NCI-H510A (cell line): ENCODE measurements around the gene DISP1.

ENCODE experiments used
- DNase-seq: peaks from one replicate; lab custom pipeline; 2025; lab: John Stamatoyannopoulos, UW

DISP1 gene

GRCh38 chr1:222814536-222815439, at the start of gene DISP1:
DISP1 (plus strand) TSS chr1:222815039; CDS start chr1:222942824, 127,785 bp downstream.
- peak; percentile 79 for DNase-seq

DNA sequence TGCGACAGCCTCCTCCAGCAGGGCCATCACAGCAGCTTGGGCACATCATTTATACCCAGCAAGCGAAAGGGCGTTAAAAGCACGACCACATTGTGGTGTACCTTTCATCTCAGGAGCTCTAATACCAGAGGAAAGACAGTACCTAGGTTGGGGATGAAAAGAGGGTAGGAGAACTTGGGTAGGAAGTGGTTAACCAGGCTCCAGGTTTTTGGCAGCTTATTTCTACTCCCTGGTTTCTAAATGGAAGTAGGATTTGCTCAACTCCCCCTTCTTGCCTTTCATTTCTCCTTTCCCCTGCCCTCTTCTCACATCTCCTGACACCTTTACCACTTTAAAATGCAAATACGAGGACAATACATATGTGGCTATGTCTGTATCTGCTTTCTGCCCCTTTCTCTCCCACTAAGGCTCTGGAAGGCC, 47.7 kb upstream of the DISP1 start:
- no peak for DNase-seq

DNA sequence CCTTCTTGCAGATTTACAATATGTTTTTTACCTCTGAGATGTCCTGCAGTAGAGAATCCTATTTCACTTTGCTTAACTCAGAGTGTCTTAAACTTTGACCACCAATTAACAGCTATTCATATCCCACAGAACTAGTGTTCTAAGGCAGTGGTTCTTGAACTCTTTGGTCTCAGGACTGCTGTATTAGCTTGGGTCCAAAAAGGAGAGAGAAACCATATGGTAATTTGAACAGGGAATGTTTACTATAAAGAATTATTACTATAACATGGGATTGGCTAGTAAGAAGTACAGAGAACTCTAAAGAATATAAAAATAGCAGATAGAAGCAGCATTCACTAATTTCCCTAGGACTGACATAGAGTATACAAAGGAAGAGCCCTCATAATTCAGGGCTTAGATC, 46.2 kb upstream of the DISP1 start:
- DNase-seq: no peak

- DNase-seq: no peak
Measured at GRCh38 chr1:222769181-222769580, 45.7 kb upstream of the DISP1 start.

DNA sequence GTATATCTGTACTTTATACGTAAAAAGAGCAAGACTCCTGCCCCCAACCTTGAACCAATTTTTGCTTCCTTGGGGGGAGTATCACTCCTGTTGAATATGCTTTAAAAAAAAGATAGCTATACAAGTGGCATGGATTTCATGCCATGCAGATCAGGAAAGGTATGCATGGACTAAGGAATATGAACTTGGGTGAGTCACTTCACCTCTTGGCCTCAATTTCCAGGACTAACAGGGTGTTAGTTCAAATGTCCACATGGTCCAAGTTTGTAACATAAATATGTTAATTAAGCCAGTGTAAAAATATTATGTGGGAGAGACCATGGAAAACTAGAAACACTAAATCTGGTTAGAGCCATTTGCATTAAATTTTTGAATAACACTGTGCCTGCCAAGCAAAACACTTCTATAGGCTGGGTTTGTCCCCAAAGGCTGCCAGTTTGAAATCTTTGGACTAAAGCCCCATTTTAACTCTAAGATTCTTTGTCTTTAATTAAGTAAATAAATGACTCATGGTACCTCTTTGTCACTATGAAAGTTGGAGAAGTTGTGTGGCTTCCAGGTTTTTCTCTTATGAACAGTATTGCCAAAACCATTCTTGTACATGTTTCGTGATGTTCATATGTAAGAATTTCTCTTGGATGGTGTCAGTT, 44.7 kb upstream of the DISP1 start:
- no peak for DNase-seq

DNA sequence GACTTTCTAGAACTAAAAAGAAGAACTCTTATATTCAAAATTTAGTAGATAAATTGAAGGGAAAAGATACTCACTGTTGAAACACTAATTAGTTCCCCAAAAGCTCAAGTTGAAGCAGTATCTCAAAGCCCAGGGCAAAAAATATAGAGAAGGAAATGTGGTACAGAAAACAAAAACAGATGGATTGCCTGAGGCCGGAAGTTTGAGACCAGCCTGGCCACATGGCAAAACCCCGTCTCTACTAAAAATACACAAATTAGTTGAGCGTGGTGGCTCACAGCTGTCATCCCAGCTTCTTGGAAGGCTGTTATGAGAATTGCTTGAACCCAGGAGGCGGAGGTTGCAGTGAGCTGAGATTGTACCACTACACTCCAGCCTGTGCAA, 41.9 kb upstream of the DISP1 start:
- no peak for DNase-seq

- DNase-seq: no peak
Measured at GRCh38 chr1:222777463-222777862, 37.4 kb upstream of the DISP1 start.

DNA sequence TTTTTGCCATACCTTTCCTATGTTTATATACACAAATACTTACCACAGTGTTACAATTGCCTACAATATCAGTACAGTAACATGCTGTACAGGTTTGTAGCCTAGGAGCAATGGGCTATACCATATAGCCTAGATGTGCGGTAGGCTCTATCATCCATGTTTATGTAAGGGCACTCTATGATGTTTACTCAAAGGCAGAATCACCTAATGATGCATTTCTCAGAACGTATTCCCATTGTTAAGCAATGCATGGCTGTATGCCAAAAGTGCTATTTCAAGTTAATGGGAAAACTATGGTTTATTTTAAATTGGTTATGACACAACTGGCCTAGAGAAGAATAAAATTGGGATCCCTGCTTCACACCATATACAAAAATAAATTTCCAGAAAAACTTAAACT, 36.9 kb upstream of the DISP1 start:
- no peak for DNase-seq

DNA sequence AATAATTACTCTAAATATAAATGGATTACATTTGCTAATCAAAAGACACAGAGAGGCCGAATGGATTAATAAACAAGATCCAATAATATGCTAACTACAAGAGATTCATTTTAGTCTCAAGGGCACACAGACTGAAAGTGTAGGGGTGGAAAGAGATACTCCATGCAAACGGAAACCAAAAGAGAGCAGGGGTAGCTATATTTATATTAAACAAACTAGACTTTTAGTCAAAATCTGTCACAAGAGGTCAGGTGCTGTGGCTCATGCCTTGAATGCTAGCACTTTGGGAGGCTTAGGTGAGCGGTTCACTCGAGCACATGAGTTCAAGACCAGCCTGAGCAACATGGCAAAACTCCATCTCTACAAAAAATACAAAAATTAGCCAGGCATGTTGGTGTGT, 33.6 kb upstream of the DISP1 start:
- no peak for DNase-seq

GRCh38 chr1:222783051-222783450, 31.8 kb upstream of the DISP1 start:
- no peak for DNase-seq

- no peak for DNase-seq
Measured at GRCh38 chr1:222784371-222784770, 30.5 kb upstream of the DISP1 start.

- no peak for DNase-seq
Measured at GRCh38 chr1:222784916-222785315, 29.9 kb upstream of the DISP1 start.

DNA sequence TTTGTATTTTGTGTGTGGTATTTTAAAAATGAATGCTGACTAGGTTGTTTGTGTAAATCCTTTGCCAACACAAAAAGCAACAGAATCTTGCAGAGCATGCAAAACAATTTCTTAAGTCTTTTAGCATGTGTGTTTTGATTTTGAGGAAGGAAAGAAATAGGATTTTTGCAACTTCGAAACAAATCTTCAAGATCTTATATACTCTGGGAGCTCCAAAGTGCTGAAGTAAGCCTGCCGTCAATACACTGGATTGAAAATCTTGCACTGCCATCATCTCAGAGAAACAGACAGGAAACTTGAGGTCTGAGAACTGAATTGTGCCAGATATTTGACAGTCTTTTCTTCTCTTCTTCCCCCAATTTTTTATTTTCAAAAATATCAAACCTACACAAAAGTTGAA, 29.3 kb upstream of the DISP1 start:
- no peak for DNase-seq

DNA sequence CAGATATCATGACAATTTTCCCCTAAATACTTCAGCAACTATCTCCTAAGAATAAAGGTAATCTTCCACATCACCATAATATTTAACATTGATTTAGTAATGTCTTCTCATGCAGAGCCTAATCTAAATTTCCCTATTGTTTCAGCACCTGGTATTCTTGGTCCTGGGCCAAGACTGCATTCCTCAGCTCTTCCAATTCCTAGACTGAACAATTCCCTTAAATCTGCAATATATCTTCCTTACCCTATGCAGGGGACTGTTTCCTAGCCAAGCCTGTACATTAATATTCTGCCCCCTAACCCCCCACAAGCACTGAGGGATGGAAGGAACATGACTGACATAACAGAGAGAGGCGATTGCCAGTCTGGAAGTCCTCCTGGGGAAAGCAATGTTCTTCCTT, 28.7 kb upstream of the DISP1 start:
- DNase-seq: no peak

GRCh38 chr1:222787729-222788128, 27.1 kb upstream of the DISP1 start:
- DNase-seq: no peak

- DNase-seq: no peak
Measured at GRCh38 chr1:222788402-222789156, 26.3 kb upstream of the DISP1 start.

DNA sequence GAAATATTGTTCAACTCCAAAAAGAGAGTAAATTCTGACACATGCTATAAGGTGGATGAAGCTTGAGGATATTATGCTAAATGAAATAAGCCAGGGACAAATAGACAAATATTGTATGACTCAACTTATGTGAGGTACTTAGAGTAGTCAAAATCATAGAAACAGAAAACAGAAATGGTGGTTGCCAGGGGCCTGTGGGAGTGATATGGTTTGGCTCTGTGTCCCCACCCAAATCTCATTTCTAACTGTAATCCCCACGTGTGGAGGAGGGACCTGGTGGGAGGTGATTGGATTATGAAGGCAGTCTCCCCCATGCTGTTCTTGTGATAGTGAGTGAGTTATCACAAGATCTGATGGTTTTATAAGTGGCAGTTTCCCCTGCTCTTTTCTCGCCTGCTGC, 24.7 kb upstream of the DISP1 start:
- DNase-seq: no peak

GRCh38 chr1:222790520-222790919, 24.3 kb upstream of the DISP1 start:
- DNase-seq: no peak

- no peak for DNase-seq
Measured at GRCh38 chr1:222791006-222791710, 23.7 kb upstream of the DISP1 start.

GRCh38 chr1:222792744-222793143, 22.1 kb upstream of the DISP1 start:
- DNase-seq: no peak

GRCh38 chr1:222794656-222795474, 20.0 kb upstream of the DISP1 start:
- no peak for DNase-seq
